Testis (tissue), 2 donors: ENCODE measurements around the gene NOP16.

Experiments
- POLR2A ChIP-seq: fragments of 450-650 bp; IDR thresholded peaks from one replicate; pipeline ENCODE4 v1.6.1; 2017; ENCODE audit warnings: antibody characterized with exemption, mild to moderate bottlenecking, moderate library complexity
- TF ChIP-seq, protein P1 (sequence below), 3 experiments: fragments of 450-650 bp in 2 of 3; fragments of 200-600 bp in 1 of 3; sonication (generic) in 1 of 3; IDR thresholded peaks; one replicate each; pipeline ENCODE4 v1.5.1; 2016 to 2019; ENCODE audit warnings: antibody characterized with exemption in 3 of 3, mild to moderate bottlenecking in 2 of 3, moderate library complexity in 1 of 3

DNA sequence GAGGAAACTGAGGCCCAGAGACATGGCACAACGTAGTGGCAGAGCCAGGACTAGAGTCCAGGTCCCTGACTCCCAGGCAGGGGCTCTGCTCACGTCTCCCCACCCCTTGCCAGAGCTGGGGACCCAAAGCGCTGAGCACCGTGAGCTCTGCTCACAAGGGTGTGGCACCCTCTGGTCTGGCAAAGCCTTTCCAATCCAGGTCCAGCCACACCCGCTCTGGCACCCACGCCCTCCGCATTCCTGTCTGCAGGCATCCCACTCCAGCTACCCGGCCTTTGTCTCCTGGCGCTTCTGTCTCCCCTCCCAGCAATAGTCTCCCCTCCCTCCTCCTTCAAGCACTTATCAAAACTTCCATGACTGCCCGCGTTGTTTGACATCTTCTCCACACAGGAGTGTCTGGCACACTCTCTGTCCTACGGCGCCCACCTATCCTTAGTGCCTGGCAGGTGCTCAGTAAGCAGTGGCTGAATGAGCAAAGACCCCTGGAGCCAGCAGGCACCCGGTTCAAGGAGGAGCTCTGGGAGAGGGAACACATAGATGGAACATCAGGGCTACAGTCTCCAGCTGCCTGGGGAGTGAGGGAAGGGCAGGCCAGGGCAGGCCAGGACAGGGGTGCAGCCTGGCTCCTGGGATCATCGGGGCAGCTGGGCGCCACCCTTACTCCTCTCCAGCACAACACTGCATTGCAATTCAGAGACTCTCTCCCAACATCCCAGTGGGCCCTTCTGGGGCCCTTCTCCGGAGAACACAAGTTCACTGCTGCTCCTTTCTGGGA is 12.2 kb upstream of the NOP16 start:
- TF ChIP-seq, protein P1, sequence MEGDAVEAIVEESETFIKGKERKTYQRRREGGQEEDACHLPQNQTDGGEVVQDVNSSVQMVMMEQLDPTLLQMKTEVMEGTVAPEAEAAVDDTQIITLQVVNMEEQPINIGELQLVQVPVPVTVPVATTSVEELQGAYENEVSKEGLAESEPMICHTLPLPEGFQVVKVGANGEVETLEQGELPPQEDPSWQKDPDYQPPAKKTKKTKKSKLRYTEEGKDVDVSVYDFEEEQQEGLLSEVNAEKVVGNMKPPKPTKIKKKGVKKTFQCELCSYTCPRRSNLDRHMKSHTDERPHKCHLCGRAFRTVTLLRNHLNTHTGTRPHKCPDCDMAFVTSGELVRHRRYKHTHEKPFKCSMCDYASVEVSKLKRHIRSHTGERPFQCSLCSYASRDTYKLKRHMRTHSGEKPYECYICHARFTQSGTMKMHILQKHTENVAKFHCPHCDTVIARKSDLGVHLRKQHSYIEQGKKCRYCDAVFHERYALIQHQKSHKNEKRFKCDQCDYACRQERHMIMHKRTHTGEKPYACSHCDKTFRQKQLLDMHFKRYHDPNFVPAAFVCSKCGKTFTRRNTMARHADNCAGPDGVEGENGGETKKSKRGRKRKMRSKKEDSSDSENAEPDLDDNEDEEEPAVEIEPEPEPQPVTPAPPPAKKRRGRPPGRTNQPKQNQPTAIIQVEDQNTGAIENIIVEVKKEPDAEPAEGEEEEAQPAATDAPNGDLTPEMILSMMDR (IDR thresholded peaks at IDR 0.05): no peak
- TF ChIP-seq POLR2A: no peak
